Astrocyte (in vitro differentiated cells and primary cell): Measurements from ENCODE around the gene PHC2. TPM values are rescaled to one million over a fixed set of nuclear protein-coding genes. Genes with fewer than 3 reads are reported as not detected.

Experiments
- DNase-seq: peaks from one replicate; pipeline ENCODE4 v3.0.0-alpha.2; 2010; ENCODE audit warnings: low read depth
- FAIRE-seq: peaks from 2 replicates; lab custom pipeline; 2011; peaks lifted over from hg19 to GRCh38; lab: Jason Lieb, UNC
- H2AFZ ChIP-seq: 2 replicates; pipeline ENCODE4 v1.6.0; 2012; ENCODE audit warnings: low read depth, low read length, inconsistent platforms
- H3K27ac ChIP-seq: 2 replicates; pipeline ENCODE4 v1.5.1; 2011; ENCODE audit warnings: low read depth, low read length, inconsistent platforms
- H3K27me3 ChIP-seq: 2 replicates; pipeline ENCODE4 v1.6.0; 2011; ENCODE audit warnings: low read length, inconsistent platforms; ENCODE audit not compliant: insufficient read depth
- H3K36me3 ChIP-seq: 2 replicates; pipeline ENCODE4 v1.5.1; 2011; ENCODE audit warnings: low read length, inconsistent platforms; ENCODE audit not compliant: insufficient read depth
- H3K4me1 ChIP-seq: 2 replicates; pipeline ENCODE4 v1.5.1; 2011; ENCODE audit warnings: low read length, inconsistent platforms; ENCODE audit not compliant: insufficient read depth
- H3K4me2 ChIP-seq: 2 replicates; pipeline ENCODE4 v1.6.0; 2012; ENCODE audit warnings: low read length, inconsistent platforms
- H3K4me3 ChIP-seq: 2 replicates; pipeline ENCODE4 v1.5.1; 2011; ENCODE audit warnings: low read depth, mild to moderate bottlenecking, low read length, inconsistent platforms; ENCODE audit not compliant: insufficient read depth
- H3K79me2 ChIP-seq: 2 replicates; pipeline ENCODE4 v1.6.0; 2012; ENCODE audit warnings: mild to moderate bottlenecking, low read length, inconsistent platforms; ENCODE audit not compliant: insufficient read depth
- H3K9ac ChIP-seq: 2 replicates; pipeline ENCODE4 v1.6.0; 2012; ENCODE audit warnings: mild to moderate bottlenecking, low read length, inconsistent platforms
- H3K9me3 ChIP-seq: 2 replicates; pipeline ENCODE4 v1.5.1; 2012; ENCODE audit warnings: low read depth, mild to moderate bottlenecking, low read length, inconsistent platforms; ENCODE audit not compliant: insufficient read depth
- H4K20me1 ChIP-seq: 2 replicates; pipeline ENCODE4 v1.6.0; 2012; ENCODE audit warnings: low read length, inconsistent platforms; ENCODE audit not compliant: insufficient read depth
- H3K27ac Mint-ChIP-seq: one replicate; pipeline ENCODE4 v1.8.0; 2021; ENCODE audit warnings: mild to moderate bottlenecking, mixed read lengths; ENCODE audit not compliant: unreplicated experiment
- H3K27me3 Mint-ChIP-seq: one replicate; pipeline ENCODE4 v1.8.0; 2021; ENCODE audit warnings: low read depth, mixed read lengths; ENCODE audit not compliant: unreplicated experiment
- H3K36me3 Mint-ChIP-seq: one replicate; pipeline ENCODE4 v1.8.0; 2021; ENCODE audit warnings: low read depth, mixed read lengths; ENCODE audit not compliant: unreplicated experiment
- H3K4me1 Mint-ChIP-seq: one replicate; pipeline ENCODE4 v1.8.0; 2021; ENCODE audit warnings: low read depth, mixed read lengths; ENCODE audit not compliant: unreplicated experiment
- H3K4me3 Mint-ChIP-seq: one replicate; pipeline ENCODE4 v1.8.0; 2021; ENCODE audit warnings: mild to moderate bottlenecking, moderate library complexity, mixed read lengths; ENCODE audit not compliant: unreplicated experiment
- H3K9me3 Mint-ChIP-seq: one replicate; pipeline ENCODE4 v1.8.0; 2021; ENCODE audit warnings: mild to moderate bottlenecking, mixed read lengths; ENCODE audit not compliant: unreplicated experiment
- EZH2 ChIP-seq: IDR thresholded peaks from 2 replicates; pipeline ENCODE4 v1.6.1; 2012; ENCODE audit warnings: mild to moderate bottlenecking, low read length, inconsistent platforms; ENCODE audit not compliant: insufficient read depth
- total RNA-seq: library from RNA; stranded (reverse); gene quantifications from 2 replicates; pipeline ENCODE4 v1.2.1, GENCODE V29; 2021
- TF ChIP-seq, protein P1 (sequence below): IDR thresholded peaks from 2 replicates; pipeline ENCODE4 v1.5.1; 2011; ENCODE audit warnings: low read depth, mild to moderate bottlenecking, inconsistent platforms, low read length, moderate library complexity; ENCODE audit not compliant: insufficient read depth

Gene PHC2
- total RNA-seq, 1 donor from 2014 or later, result 113 TPM

DNA sequence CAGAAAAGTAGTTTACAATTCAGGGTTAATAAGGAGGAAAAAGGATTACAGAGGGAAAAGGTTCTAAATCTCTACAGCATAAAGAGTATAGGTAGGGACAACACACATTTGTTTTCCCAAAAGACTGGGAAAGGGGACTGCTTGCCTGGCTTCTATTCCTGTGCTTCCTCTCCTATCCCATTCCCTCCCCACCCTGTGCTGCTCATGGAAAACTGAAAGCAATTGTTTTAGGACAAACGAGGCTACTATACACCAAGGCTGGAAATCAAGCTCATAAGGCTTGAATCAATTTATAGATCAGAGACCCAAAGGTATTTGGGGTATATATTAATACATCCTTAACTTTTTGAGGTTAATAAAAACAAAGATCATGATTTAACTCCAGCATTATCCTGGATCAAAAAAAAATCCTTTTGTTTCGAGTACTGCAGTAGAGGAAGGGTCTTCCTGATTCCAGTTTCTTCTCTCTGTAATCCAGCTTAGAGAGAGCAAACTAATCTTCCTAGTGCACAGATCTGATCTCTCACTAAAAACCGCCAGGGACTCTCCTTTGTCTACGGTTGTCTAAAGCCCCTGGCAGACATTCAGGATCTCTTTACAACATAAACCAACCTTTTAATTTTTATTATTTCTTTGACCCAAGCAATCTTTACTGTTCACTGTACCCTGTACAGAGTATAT is 72.6 kb downstream of the PHC2 start:
- Histone ChIP-seq H3K36me3 (peaks cover 10% of the 10 kb centered on the region), H3K9ac (no peak overlapping the region), H3K79me2 (no peaks in the 10 kb centered on the region), H2AFZ (no peak overlapping the region), H3K4me1 (no peaks in the 10 kb centered on the region), H3K4me2 (no peak overlapping the region), H3K27me3 (no peaks in the 10 kb centered on the region), H3K27ac (no peak overlapping the region), H3K4me3 (no peak overlapping the region), H4K20me1 (no peaks in the 10 kb centered on the region), H3K9me3 (no peaks in the 10 kb centered on the region)
- Mint-ChIP-seq H3K9me3 (no peaks in the 10 kb centered on the region), H3K4me1 (peaks cover 50% of the 10 kb centered on the region), H3K4me3 (peak overlapping the region; percentile 58), H3K27ac (peak overlapping the region; percentile 73), H3K36me3 (peaks cover 41% of the 10 kb centered on the region), H3K27me3 (peaks cover 6% of the 10 kb centered on the region)
- TF ChIP-seq, protein P1, sequence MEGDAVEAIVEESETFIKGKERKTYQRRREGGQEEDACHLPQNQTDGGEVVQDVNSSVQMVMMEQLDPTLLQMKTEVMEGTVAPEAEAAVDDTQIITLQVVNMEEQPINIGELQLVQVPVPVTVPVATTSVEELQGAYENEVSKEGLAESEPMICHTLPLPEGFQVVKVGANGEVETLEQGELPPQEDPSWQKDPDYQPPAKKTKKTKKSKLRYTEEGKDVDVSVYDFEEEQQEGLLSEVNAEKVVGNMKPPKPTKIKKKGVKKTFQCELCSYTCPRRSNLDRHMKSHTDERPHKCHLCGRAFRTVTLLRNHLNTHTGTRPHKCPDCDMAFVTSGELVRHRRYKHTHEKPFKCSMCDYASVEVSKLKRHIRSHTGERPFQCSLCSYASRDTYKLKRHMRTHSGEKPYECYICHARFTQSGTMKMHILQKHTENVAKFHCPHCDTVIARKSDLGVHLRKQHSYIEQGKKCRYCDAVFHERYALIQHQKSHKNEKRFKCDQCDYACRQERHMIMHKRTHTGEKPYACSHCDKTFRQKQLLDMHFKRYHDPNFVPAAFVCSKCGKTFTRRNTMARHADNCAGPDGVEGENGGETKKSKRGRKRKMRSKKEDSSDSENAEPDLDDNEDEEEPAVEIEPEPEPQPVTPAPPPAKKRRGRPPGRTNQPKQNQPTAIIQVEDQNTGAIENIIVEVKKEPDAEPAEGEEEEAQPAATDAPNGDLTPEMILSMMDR, result no peak
- no peak for TF ChIP-seq EZH2
- DNase-seq, result no peak
- FAIRE-seq, result no peak

DNA sequence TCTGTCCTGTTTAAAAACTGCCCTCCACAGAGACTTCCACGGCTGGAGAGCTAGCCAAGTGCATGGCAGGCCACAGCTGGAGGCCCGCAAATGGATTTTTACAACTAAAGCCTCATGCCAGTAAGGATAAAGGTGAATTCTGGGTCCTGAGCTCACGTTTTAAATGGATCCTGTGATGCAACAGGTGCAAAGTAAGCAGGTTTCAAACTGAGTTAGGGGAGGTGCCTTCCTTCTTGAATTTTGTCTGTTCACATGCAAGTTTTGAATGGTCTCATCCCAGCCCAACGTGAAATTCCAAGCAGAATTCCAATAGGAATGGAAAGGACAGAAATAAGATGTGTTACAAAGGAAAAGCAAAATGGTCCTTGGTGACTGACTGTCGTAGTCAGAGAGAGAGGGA is 73.8 kb downstream of the PHC2 start:
- Histone ChIP-seq H3K27ac (no peak overlapping the region), H3K9ac (no peak overlapping the region), H3K4me3 (no peak overlapping the region), H3K4me2 (no peak overlapping the region), H3K36me3 (peaks cover 10% of the 10 kb centered on the region), H3K27me3 (no peaks in the 10 kb centered on the region), H3K79me2 (no peaks in the 10 kb centered on the region), H3K4me1 (no peaks in the 10 kb centered on the region), H4K20me1 (no peaks in the 10 kb centered on the region), H3K9me3 (no peaks in the 10 kb centered on the region), H2AFZ (no peak overlapping the region)
- no peak overlapping the region for H3K27ac Mint-ChIP-seq
- no peaks in the 10 kb centered on the region for H3K9me3 Mint-ChIP-seq
- no peak overlapping the region for H3K4me3 Mint-ChIP-seq
- no peak for DNase-seq
- peaks cover 6% of the 10 kb centered on the region for H3K27me3 Mint-ChIP-seq
- no peak for FAIRE-seq
- peaks cover 37% of the 10 kb centered on the region for H3K36me3 Mint-ChIP-seq
- H3K4me1 Mint-ChIP-seq, result peaks cover 38% of the 10 kb centered on the region
- no peak for TF ChIP-seq EZH2

DNA sequence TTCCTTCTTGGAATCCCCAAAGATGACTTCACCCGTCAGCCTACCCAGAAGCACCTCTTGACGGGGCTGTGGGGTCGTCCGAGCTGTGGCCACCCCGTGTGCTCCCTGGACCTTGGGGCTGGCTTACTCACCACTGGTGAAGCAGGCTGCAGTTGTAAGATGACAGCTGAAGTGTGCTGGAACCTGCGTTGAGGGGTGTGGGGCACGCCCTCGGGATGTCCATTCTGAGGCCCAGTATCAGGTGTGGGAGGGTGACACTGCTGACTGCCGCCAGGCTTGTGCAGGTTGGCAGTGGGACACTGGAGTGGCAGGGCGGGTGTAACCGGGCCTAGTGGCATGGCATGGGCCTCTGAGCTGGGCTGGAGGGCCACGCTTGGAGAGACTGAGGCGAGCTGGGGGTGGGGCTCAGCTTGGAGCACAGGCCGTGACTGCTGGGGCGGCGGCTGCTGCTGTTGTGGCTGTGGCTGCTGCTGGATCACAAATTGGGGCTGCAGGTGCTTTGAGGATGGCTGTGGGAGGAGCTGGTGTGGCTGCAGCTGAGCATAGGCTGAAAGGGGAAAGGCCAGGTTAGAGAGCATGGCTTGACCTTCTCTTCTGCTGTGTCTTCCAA is 76.1 kb downstream of the PHC2 start:
- no peak for TF ChIP-seq EZH2
- TF ChIP-seq, protein P1, result no peak
- no peak overlapping the region for H3K4me2 ChIP-seq
- peaks cover 37% of the 10 kb centered on the region for H3K36me3 Mint-ChIP-seq
- peaks cover 8% of the 10 kb centered on the region for H3K4me1 ChIP-seq
- no peak overlapping the region for H2AFZ ChIP-seq
- no peaks in the 10 kb centered on the region for H3K27me3 ChIP-seq
- H3K9me3 Mint-ChIP-seq, result no peaks in the 10 kb centered on the region
- H3K27me3 Mint-ChIP-seq, result peaks cover 6% of the 10 kb centered on the region
- DNase-seq (no peak), FAIRE-seq (no peak)
- no peak overlapping the region for H3K4me3 Mint-ChIP-seq
- peaks cover 34% of the 10 kb centered on the region for H3K4me1 Mint-ChIP-seq
- no peak overlapping the region for H3K4me3 ChIP-seq
- H4K20me1 ChIP-seq, result no peaks in the 10 kb centered on the region
- H3K9me3 ChIP-seq, result no peaks in the 10 kb centered on the region
- H3K36me3 ChIP-seq, result peaks cover 3% of the 10 kb centered on the region
- no peak overlapping the region for H3K9ac ChIP-seq
- H3K27ac Mint-ChIP-seq, result no peak overlapping the region
- H3K79me2 ChIP-seq, result no peaks in the 10 kb centered on the region
- H3K27ac ChIP-seq, result no peak overlapping the region
